Hematopoietic multipotent progenitor cell treated with erythropoietin and hydrocortisone succinate and interleukin-3 and kit ligand, for 6 days (in vitro differentiated cells): ENCODE results near the gene RGS14.
"Not testable (repeated sequence)": the region's sequence is repeated elsewhere in the genome, so short reads cannot be mapped to it uniquely, and the experiment has no call there.

ENCODE experiments used
- DNase-seq: peaks from one replicate; pipeline ENCODE4 v3.0.0-alpha.2; 2015

RGS14 gene

GRCh38 chr5:177409043-177409801 lies 51.5 kb downstream of the RGS14 start, which contains the start of gene F12:
TSS of gene F12 (minus strand) at chr5:177409564. CDS start at chr5:177409527, 37 bp downstream.
- no peak for DNase-seq

- no peak for DNase-seq
Measured at GRCh38 chr5:177410575-177410974, 52.9 kb downstream of the RGS14 start.

- no peak for DNase-seq
Measured at GRCh38 chr5:177412603-177413233, 55.0 kb downstream of the RGS14 start.

DNA sequence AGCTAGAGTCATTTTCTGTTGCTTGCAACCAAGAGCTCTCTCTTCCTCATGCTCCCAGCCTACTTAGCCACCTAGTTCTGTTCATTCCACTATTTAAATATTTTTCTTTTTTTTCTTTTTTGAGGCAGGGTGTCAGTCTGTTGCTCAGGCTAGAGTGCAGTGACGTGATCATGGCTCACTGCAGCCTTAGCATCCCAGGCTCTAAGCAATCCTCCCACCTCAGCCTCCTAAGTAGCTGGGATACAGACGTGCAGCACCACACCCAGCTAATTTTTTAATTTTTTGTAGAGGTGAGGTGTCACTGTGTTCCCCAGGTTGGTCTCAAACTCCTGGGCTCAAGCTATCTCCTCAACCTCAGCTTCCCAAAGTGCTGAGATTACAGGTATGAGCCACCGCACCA lies 56.8 kb downstream of the RGS14 start:
- DNase-seq, result no peak

GRCh38 chr5:177417081-177417480 lies 59.4 kb downstream of the RGS14 start:
- DNase-seq, result not testable (repeated sequence)

DNA sequence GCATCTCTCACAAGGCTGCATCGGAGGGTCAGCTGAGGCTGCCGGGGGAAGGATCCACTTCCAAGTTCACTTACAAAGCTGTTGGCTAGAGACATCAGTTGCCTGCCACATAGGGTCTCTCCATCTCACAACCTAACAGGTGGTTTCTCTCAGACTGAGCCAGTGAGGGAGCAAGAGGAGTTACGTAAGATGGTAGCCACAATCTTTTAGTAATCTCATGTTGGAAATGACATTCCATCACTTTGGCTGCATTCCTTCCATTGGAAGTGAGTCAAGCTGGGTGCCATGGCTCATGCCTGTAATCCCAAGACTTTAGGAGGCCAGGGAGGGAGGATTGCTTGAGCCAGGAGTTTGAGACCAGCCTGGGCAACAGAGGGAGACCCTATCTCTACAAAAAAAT lies 61.3 kb downstream of the RGS14 start:
- DNase-seq, result no peak

- DNase-seq, result not testable (repeated sequence)
Measured at GRCh38 chr5:177420472-177420871, 62.7 kb downstream of the RGS14 start.

DNA sequence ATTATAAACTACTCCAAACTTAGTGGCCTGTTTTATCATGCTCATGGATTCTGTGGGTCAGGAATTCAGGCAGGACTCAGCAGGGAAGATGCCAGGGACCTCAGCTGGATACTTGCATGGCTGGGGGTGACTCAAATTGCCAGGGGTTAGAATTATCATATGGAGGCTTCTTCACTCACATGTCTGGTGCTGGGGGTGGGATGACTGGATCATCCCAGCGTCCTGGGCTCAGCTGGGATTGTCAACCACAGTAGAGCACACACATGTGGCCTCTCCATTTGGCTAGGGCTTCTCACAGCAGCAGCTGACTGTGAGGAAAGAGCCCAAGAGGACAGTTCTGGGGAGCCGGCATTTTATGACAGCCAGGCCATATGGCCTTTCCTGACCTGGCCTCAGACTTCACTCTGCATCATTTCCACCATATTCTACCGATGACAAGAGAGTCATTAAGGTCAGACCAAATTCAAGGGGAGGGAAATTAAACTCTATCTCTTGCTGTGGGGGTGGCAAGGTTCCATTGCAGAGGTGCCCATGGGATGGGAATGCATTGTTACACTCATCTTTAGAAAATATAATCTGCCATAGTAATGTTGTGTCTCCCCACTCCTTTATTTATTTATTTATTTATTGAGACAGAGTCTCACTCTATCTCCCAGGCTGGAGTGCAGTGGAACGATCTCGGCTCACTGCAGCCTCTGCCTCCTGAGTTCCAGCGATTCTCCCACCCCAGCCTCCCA lies 63.5 kb downstream of the RGS14 start:
- DNase-seq, result no peak
